Measurements from ENCODE around the gene CFD. TPM values are rescaled to one million over a fixed set of nuclear protein-coding genes. Genes with fewer than 3 reads are reported as not detected.
A peak's percentile ranks its signal among the peaks of the same experiment; 100 is the strongest.

CFD gene
- total and polyA plus RNA-seq, 4 donors: 4.5 to 20.2 (median 13.6) TPM

GRCh38 chr19:907183-907853 lies 47.9 kb downstream of the CFD start (continued):
- no peak for TF ChIP-seq ATF3 (IDR thresholded peaks at IDR 0.05)
- no peak for TF ChIP-seq TAF1 (conservative IDR thresholded peaks at IDR 0.05)
- no peak for TF ChIP-seq GABPA (IDR thresholded peaks at IDR 0.05 in 1 of 2, conservative IDR thresholded peaks at IDR 0.05 in 1 of 2)

GRCh38 chr19:911197-912033 lies 52.0 kb downstream of the CFD start:
- WGBS: 91% methylated on average over 54 of the region's 54 CpGs
- Histone ChIP-seq H3K27me3 (ENCODE audit: control insufficient read depth in 4 of 4, insufficient read depth in 4 of 4, low read length in 3 of 4) (no peaks in the 10 kb centered on the region), H3K27ac (ENCODE audit: low read depth in 1 of 2, low read length in 2 of 2) (no peak overlapping the region), H3K9me3 (ENCODE audit: control insufficient read depth in 4 of 4, low read length in 3 of 4) (no peaks in the 10 kb centered on the region), H3K9ac (ENCODE audit: low read depth in 1 of 2, low read length in 2 of 2) (no peak overlapping the region), H3K4me3 (ENCODE audit: low read depth in 1 of 3, low read length in 3 of 3) (peak overlapping the region in 1 of 3 donors; percentile 98), H3K4me1 (ENCODE audit: control insufficient read depth in 4 of 4, insufficient read depth in 4 of 4, low read length in 3 of 4) (peaks cover 0 to 7% (median 5%) of the 10 kb centered on the region in 4 donors), H3K36me3 (ENCODE audit: control insufficient read depth in 4 of 4, insufficient read depth in 3 of 4, low read depth in 1 of 4, low read length in 3 of 4) (no peaks in the 10 kb centered on the region)
- DNase-seq (ENCODE audit: low spot score): no peak
- no peak for TF ChIP-seq NR2F2 (IDR thresholded peaks at IDR 0.05)
- TF ChIP-seq HNF4G (IDR thresholded peaks at IDR 0.05): no peak
- TF ChIP-seq FOXA1 (IDR thresholded peaks at IDR 0.05): no peak
- no peak for TF ChIP-seq REST (IDR thresholded peaks at IDR 0.05)
- no peak for TF ChIP-seq JUND (IDR thresholded peaks at IDR 0.05)
- no peak for TF ChIP-seq HNF4A (conservative IDR thresholded peaks at IDR 0.05)
- no peak for TF ChIP-seq EGR1 (IDR thresholded peaks at IDR 0.05; ENCODE audit: low read depth in 2 of 2)
- TF ChIP-seq MAX (IDR thresholded peaks at IDR 0.05): no peak
- TF ChIP-seq RXRA (IDR thresholded peaks at IDR 0.05): no peak
- no peak for TF ChIP-seq SP1 (IDR thresholded peaks at IDR 0.05)
- no peak for TF ChIP-seq GABPA (IDR thresholded peaks at IDR 0.05 in 1 of 2, conservative IDR thresholded peaks at IDR 0.05 in 1 of 2)
- TF ChIP-seq YY1 (IDR thresholded peaks at IDR 0.05): no peak
- no peak for TF ChIP-seq RAD21 (IDR thresholded peaks at IDR 0.05)
- TF ChIP-seq TAF1 (conservative IDR thresholded peaks at IDR 0.05): no peak
- no peak for TF ChIP-seq CTCF (IDR thresholded peaks at IDR 0.05; ENCODE audit: low read depth, low read length, missing input control)
- no peak for TF ChIP-seq ATF3 (IDR thresholded peaks at IDR 0.05)
